DMS53 treated with DMSO at 0.1 percent for 48 hours (cell line): Measurements from ENCODE around the gene TTN.
"Not testable (repeated sequence)": the region's sequence is repeated elsewhere in the genome, so short reads cannot be mapped to it uniquely, and the experiment has no call there.

Source experiments
- DNase-seq: peaks from one replicate; lab custom pipeline; 2025; ENCODE audit not compliant: unreplicated experiment; lab: John Stamatoyannopoulos, UW

Gene TTN

GRCh38 chr2:178677599-178677998, 129.6 kb downstream of the TTN start:
- no peak for DNase-seq

- DNase-seq = no peak
Measured at GRCh38 chr2:178676046-178676445, 131.2 kb downstream of the TTN start.

GRCh38 chr2:178674122-178674521, 133.1 kb downstream of the TTN start:
- no peak for DNase-seq

- DNase-seq = no peak
Measured at GRCh38 chr2:178666458-178666857, 140.8 kb downstream of the TTN start.

GRCh38 chr2:178658480-178658879, 148.7 kb downstream of the TTN start:
- DNase-seq = not testable (repeated sequence)

- DNase-seq = no peak
Measured at GRCh38 chr2:178650554-178650953, 156.7 kb downstream of the TTN start.

GRCh38 chr2:178644919-178645318, 162.3 kb downstream of the TTN start:
- DNase-seq = no peak

GRCh38 chr2:178641498-178641897, 165.7 kb downstream of the TTN start:
- no peak for DNase-seq

GRCh38 chr2:178635897-178636296, 171.3 kb downstream of the TTN start:
- DNase-seq = no peak

GRCh38 chr2:178632729-178633128, 174.5 kb downstream of the TTN start:
- DNase-seq = no peak

- no peak for DNase-seq
Measured at GRCh38 chr2:178630581-178630980, 176.6 kb downstream of the TTN start.

- no peak for DNase-seq
Measured at GRCh38 chr2:178629463-178629862, 177.8 kb downstream of the TTN start.

GRCh38 chr2:178628605-178629004, 178.6 kb downstream of the TTN start:
- DNase-seq = no peak

GRCh38 chr2:178627401-178627800, 179.8 kb downstream of the TTN start:
- no peak for DNase-seq

- no peak for DNase-seq
Measured at GRCh38 chr2:178615969-178616368, 191.3 kb downstream of the TTN start.

GRCh38 chr2:178602901-178603300, 204.3 kb downstream of the TTN start:
- no peak for DNase-seq

GRCh38 chr2:178592655-178593054, 214.6 kb downstream of the TTN start:
- DNase-seq = no peak

GRCh38 chr2:178589335-178589734, 217.9 kb downstream of the TTN start:
- no peak for DNase-seq

GRCh38 chr2:178584666-178585065, 222.6 kb downstream of the TTN start:
- no peak for DNase-seq

GRCh38 chr2:178579006-178579405, 228.2 kb downstream of the TTN start:
- DNase-seq = no peak

GRCh38 chr2:178574789-178575188, 232.4 kb downstream of the TTN start:
- no peak for DNase-seq

GRCh38 chr2:178568227-178568626, 239.0 kb downstream of the TTN start:
- no peak for DNase-seq

- no peak for DNase-seq
Measured at GRCh38 chr2:178553047-178553446, 254.2 kb downstream of the TTN start.

- DNase-seq = no peak
Measured at GRCh38 chr2:178550352-178550751, 256.9 kb downstream of the TTN start.
